Measurements from ENCODE around the gene EXT2.

- no peak for TF ChIP-seq CTCF (IDR thresholded peaks at IDR 0.05)
- TF ChIP-seq POLR2AphosphoS5 (IDR thresholded peaks at IDR 0.05), result no peak
Measured at GRCh38 chr11:44078794-44079193, 16.7 kb upstream of the EXT2 start.
